ENCODE results near the gene POMT1. TPM values are rescaled to one million over a fixed set of nuclear protein-coding genes. Genes with fewer than 3 reads are reported as not detected.
A peak's percentile ranks its signal among the peaks of the same experiment; 100 is the strongest.
"Not testable (repeated sequence)": the region's sequence is repeated elsewhere in the genome, so short reads cannot be mapped to it uniquely, and the experiment has no call there.

The POMT1 gene, protein sequence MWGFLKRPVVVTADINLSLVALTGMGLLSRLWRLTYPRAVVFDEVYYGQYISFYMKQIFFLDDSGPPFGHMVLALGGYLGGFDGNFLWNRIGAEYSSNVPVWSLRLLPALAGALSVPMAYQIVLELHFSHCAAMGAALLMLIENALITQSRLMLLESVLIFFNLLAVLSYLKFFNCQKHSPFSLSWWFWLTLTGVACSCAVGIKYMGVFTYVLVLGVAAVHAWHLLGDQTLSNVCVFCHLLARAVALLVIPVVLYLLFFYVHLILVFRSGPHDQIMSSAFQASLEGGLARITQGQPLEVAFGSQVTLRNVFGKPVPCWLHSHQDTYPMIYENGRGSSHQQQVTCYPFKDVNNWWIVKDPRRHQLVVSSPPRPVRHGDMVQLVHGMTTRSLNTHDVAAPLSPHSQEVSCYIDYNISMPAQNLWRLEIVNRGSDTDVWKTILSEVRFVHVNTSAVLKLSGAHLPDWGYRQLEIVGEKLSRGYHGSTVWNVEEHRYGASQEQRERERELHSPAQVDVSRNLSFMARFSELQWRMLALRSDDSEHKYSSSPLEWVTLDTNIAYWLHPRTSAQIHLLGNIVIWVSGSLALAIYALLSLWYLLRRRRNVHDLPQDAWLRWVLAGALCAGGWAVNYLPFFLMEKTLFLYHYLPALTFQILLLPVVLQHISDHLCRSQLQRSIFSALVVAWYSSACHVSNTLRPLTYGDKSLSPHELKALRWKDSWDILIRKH
- total RNA-seq = 14.4 TPM

DNA sequence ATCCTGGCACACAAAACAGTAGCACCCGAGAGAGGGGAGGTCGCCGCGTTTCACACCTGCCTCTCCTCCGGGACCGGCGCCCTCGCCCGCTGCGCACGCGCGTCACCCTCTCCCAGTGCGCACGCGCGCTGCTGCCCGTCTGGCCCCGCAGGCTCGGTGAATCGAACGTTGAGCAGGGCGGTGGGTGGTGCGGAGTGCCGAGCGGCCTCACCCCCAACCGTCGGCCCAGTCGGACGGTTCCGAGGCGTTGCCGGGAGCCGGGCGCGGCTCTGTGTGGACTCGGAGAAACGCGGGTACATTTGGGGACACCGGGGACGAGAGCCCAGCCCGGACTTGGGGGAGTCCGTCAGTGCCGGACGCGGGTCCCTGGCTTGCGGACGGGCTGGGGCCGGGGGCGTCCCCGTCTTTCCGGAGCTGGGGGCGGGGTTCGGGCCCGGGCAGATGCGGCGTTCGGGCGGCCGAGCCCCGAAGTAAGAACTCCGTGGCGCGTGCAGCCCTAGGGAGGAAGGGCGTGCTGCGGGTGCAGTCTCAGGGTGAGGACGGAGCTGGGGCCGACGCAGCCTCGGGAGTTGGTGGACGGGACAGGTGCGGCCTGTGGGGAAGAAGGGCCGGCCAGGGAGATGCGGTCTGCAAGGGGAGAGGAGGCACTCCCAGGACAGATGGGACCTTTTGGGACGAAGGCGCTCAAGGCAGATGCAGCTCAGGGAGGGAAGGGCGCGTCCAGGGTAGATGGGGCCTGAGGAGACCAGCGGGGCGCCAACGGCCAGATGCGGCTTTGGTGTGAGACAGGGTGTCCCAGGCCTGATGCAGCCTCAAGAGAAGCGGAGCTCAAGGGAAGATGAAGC lies at the start of gene POMT1:
POMT1 (plus strand) TSS at position 138 of the 845 bp plus-strand sequence. CDS start 1,301 bp downstream, outside the sequence.
- DNase-seq (ENCODE audit: low spot score) (peak; percentile 91), ATAC-seq (peak; percentile 91)

DNA sequence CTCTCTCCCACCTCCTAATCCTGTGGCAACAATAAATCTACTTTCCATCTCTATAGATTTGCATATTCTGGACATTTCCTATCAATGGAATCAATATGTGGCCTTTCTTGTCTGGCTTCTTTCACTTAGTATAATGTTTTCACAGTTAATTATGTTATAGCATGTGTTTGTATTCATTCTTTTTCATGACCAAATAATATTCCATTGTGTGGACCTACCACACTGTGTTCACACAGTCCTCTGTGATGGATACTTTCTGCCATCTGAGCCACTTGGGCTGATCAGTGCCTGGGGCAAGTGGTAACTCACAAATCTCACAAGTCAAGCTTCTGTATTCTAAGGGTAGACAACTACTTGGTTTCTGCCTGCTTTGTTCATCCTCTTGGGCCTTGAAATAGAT lies 48.7 kb upstream of the POMT1 start:
- DNase-seq (ENCODE audit: low spot score) (no peak), ATAC-seq (no peak)

DNA sequence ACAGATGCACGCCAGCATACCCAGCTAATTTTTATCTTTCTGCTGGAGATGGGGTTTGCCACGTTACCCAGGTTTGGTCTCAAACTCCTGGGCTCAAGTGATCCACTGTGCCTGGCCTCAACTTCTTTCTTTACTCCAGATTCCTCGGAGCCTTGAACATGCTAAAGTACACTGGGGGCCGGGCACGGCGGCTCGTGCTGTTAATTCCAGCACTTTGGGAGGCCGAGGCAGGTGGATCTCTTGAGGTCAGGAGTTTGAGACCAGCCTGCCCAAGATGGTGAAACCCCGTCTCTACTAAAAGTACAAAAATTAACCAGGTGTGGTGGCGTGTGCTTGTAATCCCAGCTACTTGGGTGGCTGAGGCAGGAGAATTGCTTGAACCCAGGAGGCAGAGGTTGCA lies 47.1 kb upstream of the POMT1 start:
- not testable (repeated sequence) for DNase-seq (ENCODE audit: low spot score); ATAC-seq

DNA sequence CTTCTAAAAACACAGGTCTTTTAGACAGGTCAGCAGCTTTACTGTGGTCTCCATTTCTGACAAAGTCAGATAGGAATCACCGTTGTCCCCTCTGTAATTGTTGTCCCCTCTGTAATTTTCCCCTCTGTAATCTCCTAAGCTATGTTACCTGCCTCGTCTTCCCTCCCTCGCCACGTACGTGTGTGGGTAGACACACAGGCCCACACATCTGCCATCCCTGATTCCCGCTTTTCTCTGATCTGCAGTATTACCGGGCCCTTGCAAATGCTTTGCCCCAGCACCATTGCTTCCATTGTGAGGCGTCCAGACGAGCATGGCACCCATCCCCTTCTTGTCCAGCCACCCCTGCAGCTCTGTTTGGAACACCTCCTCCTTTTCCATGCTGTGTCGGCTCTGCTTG lies 45.0 kb upstream of the POMT1 start:
- ATAC-seq (no peak), DNase-seq (ENCODE audit: low spot score) (no peak)

DNA sequence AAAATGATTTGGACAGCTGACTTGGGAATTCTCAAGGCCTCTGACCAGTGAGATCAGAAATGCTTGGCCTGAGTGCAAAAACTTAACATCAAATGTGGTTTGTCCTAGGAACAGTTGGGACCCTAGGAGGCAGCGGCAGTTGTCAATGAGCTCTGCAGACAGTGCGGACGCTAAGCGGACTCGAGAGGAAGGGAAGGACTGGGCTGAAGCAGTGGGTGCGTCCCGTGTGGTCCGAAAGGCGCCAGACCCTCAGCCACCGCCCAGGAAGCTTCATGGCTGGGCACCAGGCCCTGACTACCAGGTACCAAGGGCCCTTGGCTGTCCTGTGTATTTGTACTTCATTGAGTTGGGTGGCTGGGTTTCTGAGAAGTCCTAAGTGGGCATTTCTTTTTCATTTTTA lies 43.7 kb upstream of the POMT1 start:
- DNase-seq (ENCODE audit: low spot score) = no peak
- ATAC-seq = no peak

DNA sequence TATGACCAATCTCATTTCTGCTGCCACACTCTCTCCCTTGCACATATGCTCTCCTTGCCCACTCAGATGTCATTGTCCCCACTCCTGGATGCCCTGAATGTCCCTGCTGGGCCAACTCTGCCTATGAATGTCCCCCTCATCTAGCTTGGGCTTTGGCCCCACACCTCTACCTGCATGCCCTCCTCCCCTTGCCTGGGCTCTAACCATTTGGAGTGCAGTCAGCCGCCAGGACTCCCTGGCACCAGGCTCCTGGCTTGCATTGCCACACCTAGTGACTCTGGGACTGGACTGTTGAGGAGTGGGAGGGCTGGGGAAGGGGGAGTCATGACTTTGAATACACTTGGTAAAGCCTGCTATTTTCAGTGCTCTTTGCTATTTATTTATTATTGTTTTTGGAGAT lies 41.6 kb upstream of the POMT1 start:
- DNase-seq (ENCODE audit: low spot score) = no peak
- no peak for ATAC-seq

DNA sequence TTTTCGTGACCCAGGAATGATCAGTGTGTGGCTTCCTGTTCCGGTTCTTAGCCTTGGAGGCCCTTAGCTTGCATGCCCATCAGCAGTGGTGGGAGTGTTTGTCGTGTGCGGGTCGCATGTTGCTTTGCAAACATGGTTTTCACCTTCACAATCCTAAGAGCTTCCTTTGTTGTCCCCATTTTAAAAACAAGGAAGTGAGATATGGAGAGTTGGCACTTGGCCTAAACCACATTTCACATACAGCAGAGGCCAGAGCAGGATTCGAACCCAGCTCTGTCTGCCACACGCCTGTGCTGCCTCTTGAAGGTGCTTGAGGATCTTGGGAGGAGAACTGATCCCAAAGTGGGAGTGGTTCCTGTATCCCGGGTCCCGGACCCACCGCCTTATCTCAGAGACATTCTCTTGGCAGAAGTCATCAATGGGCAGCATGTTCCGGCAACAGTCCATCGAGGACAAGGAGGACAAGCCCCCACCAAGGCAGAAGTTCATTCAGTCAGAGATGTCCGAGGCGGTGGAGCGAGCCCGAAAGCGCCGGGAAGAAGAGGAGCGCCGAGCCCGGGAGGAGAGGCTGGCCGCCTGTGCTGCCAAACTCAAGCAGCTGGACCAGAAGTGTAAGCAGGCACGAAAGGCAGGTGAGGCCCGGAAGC lies 38.2 kb upstream of the POMT1 start:
- DNase-seq (ENCODE audit: low spot score) = no peak
- ATAC-seq = no peak

DNA sequence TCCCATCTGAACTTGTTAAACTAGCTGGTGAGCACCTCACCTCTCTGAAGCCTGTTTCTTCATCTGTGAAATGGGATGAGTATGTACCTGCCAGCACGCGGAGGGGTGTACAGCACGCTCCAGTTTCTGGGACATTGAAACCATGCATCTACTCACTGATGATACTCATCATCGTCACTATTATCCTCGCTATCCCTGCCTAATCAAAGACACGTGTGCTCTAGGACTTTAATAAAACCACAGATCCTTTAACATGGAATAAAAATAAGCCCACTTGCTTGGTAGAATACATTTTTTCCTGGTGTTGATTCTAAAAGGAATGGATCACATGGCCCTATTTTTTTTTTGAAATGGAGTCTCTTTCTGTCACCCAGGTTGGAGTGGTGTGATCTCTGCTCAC lies 37.3 kb upstream of the POMT1 start:
- no peak for DNase-seq (ENCODE audit: low spot score)

DNA sequence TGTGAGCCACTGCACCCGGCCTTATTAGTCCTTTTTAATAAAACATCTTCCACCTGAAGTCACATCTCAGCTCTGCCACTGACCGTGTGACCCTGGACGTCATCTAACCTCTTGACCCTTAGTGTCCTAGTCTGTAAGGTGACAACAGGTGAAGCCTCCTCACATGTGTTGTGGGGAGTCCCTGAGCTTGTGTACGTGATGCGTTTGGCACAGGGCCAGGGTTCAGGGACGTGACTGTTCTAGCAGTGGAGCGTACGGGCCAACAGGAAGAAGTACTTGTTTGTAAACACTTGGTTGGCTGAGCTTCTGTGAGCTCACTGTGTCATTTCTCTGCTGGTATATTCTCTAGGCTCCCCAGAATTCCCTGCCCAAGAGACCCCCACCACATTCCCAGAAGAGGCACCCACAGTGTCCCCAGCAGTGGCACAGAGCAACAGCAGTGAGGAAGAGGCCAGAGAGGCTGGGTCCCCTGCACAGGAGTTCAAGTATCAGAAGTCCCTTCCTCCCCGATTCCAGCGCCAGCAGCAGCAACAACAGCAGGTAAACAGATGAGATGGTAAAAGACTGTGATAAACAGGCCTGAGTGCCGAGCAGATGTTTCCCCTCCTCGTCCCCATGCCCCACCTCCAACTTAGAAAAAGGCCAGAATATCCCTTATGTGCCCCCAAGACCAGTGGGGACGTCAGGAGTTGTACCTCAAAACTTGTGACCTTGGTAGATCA lies 35.3 kb upstream of the POMT1 start:
- ATAC-seq (peak; percentile 42), DNase-seq (ENCODE audit: low spot score) (no peak)

More for the DNA sequence above, 37.3 kb upstream of the POMT1 start:
- ATAC-seq = no peak

DNA sequence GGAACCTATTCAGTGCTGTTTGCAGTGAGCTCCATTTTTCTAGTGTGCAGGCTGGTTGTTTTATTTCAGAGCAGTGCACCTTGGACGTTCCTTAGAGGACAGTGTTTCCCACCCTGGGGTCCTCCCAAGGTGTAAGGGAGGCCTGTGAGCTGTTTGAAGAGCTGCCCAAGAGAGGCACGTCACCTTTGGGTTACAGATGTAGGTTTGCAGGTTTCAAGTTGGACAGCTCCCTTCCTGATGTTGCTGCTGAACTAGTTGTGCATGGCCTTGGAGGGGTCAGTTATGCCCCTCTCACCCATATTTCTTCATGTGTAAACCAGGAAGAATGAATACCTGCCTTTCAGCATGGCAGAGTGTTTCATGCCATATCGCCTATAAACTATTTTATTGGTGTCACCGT lies 34.7 kb upstream of the POMT1 start:
- ATAC-seq (no peak), DNase-seq (ENCODE audit: low spot score) (no peak)

DNA sequence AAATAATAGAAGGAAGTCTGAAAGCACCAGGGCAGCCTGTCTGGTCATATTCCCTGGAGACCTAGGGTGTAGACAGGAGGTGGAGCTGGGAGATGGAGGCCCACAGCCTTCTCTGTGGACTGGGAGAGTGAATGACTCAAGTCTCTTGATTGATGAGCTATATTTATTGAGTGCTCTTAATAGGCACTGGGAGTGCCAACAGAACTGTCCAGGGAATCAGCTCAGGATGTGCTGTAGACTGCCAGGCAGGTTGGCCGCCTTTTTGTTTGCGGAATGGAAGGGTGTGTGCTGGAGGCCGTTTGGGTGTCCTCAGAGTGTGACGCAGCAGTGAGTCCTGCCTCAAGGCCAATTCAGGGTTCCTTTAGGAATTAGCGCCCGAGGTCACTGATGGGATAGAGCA lies 33.4 kb upstream of the POMT1 start:
- DNase-seq (ENCODE audit: low spot score) (no peak), ATAC-seq (peak; percentile 50)

DNA sequence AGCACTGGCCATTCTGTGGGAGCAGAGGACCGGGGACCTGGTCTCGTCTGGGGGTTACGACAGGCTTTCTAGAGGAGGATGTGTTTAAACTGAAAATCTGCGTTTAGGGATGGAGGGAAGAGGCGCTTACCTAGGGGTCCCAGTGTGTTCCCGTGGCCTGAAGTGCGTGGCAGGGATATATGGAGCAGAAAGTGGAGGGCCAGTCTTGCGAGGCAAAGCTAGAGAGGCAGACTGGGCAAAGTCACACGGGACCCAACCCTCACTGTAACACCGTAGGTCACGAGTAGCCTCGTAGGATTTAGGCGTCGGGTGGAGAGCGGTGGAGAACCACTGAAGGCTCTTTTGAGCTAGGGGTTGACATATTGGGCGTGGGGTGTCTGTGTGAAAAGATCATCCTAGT lies 32.8 kb upstream of the POMT1 start:
- DNase-seq (ENCODE audit: low spot score) (no peak), ATAC-seq (no peak)

DNA sequence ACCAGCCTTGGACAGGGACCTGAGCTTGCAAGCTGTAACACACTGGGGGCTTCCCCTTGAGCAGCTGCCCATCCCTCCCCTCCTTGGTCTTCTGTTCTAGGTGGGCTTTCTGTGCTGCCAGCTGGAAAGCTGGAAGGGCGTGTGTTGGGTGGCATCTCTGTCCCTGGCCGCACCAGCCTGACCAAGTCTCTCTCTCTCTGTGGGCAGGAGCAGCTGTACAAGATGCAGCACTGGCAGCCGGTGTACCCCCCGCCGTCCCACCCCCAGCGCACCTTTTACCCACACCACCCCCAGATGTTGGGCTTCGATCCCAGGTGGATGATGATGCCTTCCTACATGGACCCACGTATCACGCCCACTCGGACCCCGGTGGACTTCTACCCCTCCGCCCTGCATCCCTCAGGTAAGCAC lies 32.1 kb upstream of the POMT1 start:
- DNase-seq (ENCODE audit: low spot score) = no peak

DNA sequence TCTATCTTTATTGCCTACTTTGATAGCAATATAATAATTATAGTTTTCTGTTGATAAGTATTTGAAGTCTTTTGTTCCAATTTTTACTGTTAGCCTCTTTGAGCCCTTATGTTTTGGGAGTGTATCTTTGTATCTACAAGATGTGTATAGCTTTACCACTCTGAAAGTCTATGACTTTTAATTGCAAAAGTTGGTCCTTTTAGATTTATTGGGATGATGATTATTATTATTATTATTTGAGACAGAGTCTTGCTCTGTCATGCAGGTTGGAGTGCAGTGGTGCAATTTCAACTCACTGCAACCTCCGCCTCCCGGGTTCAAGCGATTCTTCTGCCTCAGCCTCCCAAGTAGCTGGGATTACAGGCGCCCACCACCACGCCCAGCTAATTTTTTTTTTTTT lies 30.6 kb upstream of the POMT1 start:
- DNase-seq (ENCODE audit: low spot score); ATAC-seq: not testable (repeated sequence)

More for the DNA sequence above, 32.1 kb upstream of the POMT1 start:
- no peak for ATAC-seq

DNA sequence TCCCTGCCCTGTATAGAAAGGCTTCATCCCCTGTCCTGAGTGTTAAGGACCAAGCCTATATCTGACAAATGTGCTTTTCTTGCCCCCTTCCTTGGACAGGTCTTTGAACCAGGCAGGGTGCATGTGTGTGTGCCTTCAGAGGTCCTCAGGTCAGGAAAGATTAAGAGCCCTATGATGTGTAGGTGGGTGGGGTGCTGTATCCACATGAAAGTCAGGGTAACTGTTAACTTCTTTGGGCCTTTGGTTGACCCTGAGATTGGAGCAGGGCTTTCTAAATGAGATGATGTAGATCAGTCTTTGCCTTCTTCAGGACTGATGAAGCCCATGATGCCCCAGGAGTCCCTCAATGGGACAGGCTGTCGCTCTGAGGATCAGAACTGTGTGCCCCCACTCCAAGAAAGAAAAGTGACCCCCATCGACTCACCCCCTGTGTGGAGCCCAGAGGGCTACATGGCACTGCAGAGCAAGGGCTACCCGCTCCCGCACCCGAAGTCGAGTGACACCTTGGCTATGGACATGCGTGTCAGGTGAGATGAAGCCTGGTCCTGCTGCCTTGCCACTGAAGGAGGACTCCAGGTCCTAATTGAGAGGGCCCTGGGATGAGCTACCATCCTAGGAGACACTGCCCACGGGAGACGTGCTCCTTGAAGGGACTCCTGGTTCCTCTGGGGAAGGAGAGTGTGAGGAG lies 29.4 kb upstream of the POMT1 start:
- peak; percentile 30 for ATAC-seq
- DNase-seq (ENCODE audit: low spot score) = no peak

DNA sequence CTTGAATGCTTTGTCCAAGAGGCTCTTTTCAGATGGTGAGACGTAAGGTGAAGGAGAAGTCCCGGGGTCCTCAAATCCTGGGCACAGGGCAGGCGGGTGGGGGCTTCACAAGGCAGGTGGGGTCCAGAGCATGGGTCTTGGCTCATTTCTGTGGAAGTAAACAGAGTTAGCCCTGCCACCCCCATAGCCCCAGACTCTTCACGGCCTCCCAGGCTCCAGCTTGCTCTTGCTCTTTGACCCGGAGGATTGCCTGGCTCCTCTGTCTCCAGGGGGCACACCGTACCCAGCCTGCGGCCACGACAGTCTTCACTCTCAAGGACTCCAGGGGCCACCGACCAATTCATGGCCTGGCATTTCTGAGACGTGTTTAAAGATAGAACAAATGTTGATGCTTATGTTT lies 28.8 kb upstream of the POMT1 start:
- ATAC-seq (no peak), DNase-seq (ENCODE audit: low spot score) (no peak)

DNA sequence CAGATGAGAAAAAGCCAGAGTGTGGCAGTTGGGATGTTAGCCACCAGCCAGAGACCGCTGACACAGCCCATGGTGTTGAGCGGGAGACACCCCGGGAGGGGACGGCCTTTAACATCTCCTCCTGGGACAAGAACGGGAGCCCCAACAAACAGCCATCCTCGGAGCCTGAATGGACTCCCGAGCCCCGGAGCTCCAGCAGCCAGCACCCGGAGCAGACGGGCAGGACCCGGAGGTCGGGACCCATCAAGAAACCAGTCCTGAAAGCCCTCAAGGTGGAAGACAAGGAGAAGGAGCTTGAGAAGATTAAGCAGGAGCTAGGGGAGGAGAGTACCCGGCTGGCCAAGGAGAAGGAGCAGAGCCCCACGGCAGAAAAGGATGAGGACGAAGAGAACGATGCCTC lies 28.0 kb upstream of the POMT1 start:
- ATAC-seq (no peak), DNase-seq (ENCODE audit: low spot score) (no peak)

DNA sequence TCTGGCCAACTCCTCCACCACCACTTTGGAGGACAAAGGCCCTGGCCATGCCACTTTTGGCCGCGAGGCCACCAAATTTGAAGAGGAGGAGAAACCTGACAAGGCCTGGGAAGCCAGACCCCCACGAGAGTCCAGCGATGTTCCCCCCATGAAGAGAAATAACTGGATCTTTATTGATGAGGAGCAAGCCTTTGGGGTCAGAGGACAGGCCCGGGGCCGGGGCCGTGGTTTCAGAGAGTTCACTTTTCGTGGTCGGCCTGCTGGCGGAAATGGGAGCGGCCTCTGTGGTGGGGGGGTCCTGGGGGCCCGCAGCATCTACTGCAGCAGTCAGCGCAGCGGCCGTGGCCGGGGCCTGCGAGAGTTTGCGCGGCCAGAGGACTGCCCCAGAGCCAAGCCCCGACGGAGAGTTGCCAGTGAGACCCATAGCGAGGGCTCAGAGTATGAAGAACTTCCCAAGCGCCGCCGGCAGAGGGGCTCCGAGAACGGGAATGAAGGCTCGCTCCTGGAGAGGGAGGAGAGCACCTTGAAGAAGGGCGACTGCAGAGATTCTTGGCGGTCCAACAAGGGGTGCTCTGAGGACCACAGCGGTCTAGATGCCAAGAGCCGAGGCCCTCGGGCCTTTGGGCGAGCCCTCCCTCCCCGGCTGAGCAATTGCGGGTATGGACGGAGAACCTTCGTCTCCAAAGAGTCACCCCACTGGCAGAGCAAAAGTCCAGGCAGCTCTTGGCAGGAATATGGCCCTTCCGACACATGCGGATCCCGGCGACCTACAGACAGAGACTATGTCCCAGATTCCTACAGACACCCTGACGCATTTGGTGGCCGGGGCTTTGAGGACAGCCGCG lies 27.4 kb upstream of the POMT1 start:
- ATAC-seq = peak; percentile 17
- DNase-seq (ENCODE audit: low spot score) = no peak
